Stromal cell of bone marrow (primary cell): ENCODE data around the gene GFI1B.
"Not testable (repeated sequence)": the region's sequence is repeated elsewhere in the genome, so short reads cannot be mapped to it uniquely, and the experiment has no call there.

ENCODE experiments used
- DNase-seq: peaks from one replicate; pipeline ENCODE4 v3.0.0-alpha.2; 2012; ENCODE audit warnings: low read depth

The GFI1B gene

GRCh38 chr9:133014696-133015095 is 36.2 kb downstream of the GFI1B start:
- DNase-seq = no peak

DNA sequence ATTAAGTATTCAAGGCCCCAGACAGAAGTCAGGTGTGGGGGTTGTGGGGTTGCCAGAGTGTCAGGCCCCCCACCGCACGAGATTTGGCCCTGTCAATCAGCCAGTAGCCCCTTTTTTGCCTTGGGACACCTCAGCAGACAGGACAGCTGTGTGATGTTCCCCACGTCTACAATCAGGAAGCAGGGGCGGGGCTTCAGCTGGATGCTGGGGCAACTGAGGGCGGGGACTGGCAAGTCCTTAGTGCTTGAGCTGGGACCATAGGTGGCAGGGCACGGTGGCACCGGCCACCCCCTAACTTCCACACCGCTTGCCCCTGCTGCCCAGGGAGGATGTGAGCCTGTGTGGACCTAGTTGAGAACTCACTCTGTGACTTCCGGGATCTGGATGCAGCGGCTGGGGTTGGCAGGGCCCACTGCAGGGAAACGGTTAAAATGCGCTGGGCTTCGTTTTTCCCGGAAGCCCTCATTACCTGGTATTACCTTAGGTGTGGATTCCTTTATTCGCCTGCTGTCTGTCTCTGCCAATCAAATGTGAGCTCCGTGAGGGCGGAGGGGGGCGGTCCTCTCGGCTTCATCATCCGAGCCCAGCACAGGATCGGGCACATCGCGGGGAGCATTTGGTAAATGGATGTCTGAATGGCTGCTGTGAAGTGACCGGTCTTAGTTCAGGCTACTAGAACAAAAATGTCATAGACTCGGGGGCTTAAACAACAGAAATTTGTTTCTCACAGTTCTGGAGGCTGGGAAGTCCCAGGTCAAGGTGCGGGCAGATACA is 44.8 kb downstream of the GFI1B start:
- DNase-seq = no peak

DNA sequence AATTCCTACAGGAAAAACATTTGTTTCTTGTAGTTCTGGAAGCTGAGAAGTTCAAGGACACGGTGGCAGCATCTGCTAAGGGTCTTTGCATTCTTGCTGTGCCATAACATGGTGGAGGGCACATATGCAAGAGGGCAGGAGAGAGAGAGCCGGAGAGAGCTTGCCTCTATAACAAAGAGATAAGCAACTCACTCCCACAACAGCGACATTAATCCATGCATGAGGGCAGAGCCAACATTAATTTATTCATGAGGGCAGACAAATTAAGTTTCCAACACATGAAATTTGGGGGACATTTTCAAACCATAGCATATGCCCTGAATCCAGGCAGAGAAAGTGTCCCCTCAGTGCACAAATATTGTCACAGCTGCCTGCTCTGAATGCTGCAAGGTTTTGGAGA is 47.9 kb downstream of the GFI1B start:
- no peak for DNase-seq

- DNase-seq = no peak
Measured at GRCh38 chr9:133027134-133027533, 48.6 kb downstream of the GFI1B start.

DNA sequence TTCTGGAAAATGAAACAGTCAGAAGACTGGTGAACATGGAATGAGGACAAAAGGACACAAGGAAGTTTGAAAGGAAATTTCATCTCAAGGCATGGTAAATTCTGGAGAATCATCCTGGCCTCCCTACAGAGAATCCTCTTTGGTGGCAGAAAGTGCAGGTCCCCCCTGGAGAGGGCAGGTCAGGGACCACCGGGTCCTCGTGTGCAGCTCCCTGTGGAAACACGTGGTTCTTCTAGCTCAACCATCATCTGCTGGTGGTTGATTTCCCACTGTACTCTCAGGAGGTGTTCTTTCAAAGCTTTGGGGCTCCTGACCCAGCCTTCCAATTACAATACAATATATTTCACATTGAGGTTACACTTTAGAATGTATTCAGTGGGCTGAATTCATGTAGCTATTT is 49.7 kb downstream of the GFI1B start:
- no peak for DNase-seq

DNA sequence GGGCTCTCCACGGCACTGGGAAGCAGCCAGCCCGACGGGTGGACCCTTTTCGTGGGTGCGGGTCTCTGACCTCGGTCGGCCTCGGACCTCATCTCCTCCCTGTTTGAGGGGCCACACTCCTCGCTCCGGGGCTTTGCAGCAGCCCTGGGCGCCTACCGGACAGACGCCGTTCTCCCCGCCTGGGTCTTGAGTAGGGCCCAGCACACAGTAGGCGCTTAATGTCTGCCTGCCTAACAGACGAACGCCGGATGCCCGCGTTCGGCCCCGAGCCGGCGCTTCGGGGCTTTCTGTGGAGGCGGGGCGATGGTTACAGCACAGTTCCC is 51.5 kb downstream of the GFI1B start:
- DNase-seq = peak; percentile 3

GRCh38 chr9:133030317-133031129 is 52.0 kb downstream of the GFI1B start, which contains the start of gene GTF3C5:
TSS of gene GTF3C5 (plus strand) at chr9:133030997. CDS start at chr9:133031012, 15 bp downstream.
- DNase-seq = peak; percentile 99

GRCh38 chr9:133031130-133031422 is 52.6 kb downstream of the GFI1B start:
- DNase-seq = no peak

DNA sequence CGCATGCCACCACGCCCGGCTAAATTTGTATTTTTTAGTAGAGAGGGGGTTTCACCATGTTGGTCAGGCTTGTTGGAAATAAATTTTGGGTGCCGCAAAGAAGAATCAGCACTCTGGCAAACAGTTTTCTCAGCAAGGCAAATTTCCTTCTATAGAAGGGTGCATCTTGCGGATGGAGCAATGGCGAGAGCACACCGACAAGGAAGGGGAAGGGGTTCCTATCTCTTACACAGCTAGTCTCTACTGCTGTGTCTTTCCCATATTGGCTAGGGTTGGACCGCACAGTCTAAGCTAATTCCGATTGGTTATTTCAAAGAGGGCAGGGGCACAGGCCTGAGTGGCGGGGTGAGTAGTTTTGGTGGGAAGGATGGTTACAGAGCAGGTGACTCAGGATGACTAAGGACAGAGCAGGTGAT is 53.0 kb downstream of the GFI1B start:
- DNase-seq = no peak

DNA sequence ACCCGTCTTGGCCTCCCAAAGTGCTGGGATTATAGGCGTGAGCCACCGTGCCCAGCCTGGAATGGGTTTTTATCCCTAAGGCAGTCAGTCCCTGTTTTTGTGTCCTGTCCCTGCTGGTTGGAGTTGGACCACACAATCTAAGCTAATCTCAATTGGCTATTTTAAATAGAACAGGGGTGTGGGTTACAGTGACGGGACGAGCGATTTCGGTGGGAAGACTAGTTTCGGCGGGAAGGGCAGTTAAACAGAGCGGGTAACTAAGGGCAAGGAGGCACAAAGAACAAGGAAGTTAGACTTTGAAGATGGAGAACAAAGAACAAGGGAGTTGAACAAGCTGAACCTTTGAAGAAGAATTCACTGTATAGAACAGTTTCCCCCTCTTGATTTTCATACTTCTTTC is 53.7 kb downstream of the GFI1B start:
- no peak for DNase-seq

- no peak for DNase-seq
Measured at GRCh38 chr9:133035669-133036068, 57.2 kb downstream of the GFI1B start.

GRCh38 chr9:133037775-133038515 is 59.5 kb downstream of the GFI1B start:
- no peak for DNase-seq

GRCh38 chr9:133040892-133041479 is 62.5 kb downstream of the GFI1B start:
- DNase-seq = not testable (repeated sequence)
